Cerebellar nuclear complex (tissue), 1 donor: Measurements from ENCODE around the gene XYLT1.

Experiments used
- DNase-seq, 2 experiments: peaks; one replicate each; lab custom pipeline; 2025; lab: John Stamatoyannopoulos, UW

Gene XYLT1

DNA sequence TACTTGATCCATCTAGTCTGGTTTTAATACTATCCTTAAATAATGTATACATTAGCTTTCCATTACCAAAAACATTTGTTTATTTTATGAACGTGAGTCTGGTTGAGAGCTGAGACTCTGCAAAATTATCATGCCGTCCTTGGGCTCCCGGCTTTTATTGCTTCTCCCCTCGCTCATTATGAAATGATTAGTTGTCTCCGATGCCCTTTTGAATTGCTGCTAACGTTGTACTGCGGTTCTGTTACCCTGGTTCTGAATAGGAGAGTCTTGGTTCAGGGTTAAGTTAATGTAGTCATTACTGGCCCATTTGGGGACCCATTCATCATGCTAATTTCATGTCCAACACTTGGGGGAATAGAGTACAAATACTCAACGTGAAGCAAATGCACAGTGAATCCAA, 12.8 kb downstream of the XYLT1 start:
- DNase-seq: no peak

DNA sequence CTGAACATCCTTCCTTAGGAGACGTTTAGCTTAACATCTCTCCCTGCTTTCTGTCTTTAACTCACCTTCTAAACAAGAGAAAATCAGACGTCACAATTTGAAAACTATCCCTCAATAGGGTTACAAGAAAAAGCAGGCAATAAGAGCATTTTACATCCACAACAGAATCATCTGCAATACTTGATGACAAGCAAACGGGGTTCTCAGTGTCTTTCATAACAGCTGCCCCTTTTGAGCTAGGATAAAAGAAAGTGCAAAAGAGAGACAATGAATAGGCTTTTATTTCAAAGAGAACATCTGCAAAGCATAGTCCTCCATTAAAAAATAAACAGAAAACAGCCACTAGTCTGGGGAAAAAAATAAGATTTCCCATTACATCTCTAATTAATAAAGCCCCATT, 13.2 kb downstream of the XYLT1 start:
- DNase-seq: no peak

DNA sequence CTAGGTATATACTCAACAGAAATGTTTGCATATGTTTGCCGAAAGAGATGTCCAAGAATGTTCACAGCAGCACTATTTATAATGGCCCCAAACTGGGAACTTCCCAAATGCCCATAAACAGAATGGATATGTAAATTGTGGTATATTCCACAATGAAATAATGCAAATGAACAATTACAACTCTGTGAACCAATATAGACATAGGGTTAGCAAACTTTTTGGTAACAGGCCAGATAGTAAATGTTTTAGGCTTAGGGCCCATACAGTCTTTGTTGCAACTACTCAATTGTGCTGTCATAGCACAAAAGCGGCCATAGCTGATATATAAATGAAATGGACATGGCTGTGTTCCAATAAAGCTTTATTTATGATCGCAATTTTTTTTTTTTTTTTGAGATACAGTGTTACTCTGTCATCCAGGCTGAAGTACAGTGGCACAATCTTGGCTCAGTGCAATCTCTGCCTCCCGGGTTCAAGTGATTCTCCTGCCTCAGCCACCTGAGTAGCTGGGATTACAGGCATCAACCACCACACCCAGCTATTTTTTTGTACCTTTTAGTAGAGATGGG, 16.5 kb downstream of the XYLT1 start:
- DNase-seq: no peak

DNA sequence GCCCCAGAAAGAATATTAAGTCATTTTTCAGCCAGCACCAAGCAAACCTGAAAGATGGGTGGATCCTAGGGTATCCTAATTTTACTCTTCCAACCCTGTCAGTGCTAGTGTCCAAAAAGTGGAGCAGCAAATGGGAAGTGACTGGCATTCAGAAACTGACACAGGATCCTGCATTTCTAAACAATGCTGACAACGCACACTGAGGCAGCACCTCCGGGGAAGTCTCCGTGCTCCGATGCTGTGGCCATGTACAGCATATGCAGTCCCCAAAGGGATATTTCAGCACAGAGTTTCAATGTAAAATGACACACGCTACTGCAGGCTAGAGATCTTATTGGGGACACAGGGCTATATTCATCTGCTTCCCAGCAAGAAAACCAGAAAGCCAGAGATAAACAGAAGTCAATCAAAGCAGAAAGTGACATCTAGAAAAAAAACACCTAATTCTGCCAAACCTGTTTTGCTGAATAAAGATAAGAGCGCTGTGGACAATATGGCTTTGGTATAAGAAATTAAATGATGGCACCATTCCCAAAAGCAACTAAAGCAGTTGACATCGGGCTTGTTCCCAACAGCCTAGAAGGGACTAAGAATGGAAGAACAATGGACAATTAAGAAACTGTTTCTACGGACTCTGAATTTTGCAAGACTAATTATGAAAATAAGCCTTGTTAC, 17.3 kb downstream of the XYLT1 start:
- DNase-seq: no peak

DNA sequence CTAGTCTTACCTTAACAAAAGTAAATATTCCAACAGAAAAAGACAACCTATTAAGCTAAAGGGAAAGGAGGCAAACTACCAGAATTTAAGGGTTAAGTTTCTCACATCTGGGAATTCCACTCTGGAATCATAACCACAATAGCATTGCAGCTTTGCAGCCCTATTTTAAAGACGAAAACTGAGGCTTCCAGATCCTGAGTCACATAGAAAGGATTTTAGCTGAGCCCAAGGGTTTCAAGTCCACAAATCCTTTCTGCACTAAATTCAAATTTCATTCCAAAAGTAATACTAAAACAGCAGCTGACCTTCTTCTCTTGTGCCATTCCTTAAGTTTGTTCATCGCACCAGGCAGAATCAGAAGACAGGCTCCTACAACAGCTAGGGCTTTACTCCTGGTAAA, 17.8 kb downstream of the XYLT1 start:
- DNase-seq: no peak

DNA sequence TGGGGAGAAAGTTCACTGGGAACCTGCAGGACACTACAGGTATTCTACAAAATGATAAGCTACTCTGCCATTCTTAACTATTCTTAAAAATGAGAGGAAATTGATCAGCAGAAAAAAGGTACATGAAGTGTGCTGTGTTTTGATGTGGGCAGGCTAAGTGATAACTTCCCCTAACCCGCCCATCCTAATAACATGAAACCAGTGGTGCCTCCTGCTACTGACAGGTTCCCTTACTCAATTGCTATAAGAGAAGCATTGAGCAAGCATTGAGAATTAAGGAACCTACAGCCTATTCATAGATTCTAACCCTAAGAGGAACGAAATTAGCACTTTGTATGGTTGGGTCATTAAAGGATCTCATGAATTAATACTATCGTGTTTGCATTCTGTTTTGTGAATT, 18.9 kb downstream of the XYLT1 start:
- no peak for DNase-seq

DNA sequence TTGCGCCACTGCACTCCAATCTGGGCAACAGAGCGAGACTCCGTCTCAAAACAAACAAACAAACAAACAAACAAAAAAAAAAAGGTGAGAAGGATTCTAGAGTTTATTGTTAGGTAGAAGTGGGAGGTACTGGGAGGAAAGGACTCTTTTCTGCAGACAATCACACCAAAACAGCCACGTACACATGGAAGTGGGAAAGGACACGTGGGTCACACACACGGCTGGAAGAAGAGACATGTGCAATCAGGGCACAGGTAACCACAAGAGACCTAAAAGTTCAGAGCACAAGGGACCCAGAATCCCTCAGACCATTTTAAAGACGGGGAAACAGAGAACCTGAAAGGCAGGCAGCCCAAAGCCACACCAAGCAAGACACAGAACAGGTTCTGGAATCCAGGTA, 20.5 kb downstream of the XYLT1 start:
- no peak for DNase-seq

DNA sequence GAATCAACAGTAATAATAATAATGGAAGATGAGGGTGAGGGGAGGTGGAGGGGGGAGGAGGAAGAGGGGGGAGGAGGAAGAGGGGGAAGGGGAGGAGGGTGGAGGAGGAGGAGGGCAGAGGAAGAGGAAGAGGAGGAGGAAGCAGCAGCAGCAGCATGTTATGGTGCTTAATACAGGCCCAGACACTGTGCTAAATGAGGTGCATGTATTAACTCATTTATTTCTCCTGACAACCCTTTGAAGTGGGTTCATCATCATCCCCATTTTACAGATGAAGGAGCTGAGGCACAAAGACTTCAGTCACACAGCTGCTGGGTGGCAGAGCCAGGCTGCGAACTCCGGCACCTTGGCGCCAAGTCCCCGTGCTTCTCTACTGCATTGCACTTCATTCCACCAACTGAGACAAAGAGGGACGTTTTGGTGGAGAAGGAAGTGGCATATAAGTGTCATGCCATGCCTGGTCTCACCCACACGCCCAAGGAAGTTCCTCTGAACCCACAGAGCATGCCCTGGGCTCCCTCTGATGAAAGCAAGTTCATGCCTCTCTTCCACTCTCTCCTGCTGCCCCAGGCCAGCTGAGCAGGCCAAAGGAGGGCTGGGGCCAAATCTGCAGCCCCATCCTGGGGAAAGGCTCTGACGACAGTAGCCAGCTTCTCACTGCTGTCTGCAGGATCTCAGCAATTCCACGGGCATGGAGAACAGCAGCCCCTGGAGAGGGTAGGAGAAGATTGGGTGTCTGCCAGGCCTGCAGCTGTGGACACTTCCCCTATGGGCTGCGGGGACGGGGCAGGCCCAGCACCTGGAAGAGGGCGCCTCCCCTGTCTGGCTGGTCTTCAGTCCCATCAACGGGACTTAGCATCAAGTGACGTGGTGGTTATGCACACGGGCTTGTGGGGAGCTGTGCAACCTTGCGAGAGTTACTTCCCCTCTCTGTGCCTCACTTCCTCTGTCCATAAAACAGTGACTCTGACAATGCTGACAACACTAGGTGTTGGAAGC, 21.8 kb downstream of the XYLT1 start:
- no peak for DNase-seq

DNA sequence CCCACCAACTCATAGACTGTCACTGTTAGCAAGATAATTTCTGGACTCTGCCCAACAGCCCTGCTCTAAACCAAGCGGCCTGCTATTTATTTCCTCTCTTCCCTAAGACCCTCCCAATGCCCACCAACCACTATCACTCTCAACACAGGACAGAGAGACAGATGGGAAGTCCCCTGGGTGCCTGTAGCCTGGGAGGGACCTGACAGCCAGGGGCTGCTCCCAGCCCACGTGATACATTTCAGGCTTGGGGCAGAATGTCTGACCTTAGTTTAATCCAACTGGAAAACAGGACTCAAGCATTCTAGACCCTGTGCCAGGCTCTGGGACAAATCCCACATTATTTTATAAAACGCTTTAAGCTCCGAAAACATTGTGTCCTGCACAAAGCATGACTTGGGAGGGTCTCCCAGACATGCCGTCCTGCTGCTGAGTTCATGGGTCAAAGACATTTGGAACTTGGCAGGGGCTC, 23.6 kb downstream of the XYLT1 start:
- DNase-seq: no peak

DNA sequence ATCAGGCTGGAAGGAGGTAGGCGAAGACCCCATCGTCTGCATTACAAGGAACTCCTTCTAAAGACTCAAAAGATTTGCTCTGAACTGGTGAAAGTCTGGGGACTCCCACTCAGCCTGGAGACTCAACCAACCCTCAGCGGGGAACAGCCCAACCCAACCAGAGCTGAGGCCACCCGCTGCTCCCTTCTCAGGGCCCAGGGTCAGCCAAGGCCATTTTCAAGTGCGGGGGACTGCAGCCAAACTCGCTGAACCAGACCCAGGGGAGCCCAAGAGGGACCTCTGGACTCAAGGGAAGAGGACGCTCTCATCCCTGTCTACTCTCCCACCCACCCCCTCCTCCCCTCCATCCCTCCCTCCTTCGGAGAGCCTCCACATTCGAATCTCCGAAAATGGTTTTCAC, 24.1 kb downstream of the XYLT1 start:
- DNase-seq: no peak

DNA sequence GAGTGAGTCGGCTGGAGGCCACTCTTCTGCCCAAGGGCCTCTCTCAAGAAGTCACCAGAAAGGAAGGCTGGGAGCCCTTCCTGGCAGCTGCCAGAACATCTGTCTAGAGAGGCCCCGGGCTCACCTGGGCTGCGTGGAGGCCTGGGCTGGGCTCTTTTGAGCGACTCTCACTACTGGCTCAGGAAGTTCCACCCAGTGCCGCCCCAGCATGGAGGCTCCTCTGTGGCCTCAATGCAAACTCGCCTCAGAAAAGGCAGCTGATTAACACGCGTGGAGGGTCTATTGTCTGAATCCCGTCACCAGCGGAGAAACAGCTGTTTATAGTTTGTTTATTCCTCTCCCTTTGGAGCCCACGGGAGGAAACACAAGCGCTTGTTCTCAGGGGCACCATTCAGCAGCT, 25.3 kb downstream of the XYLT1 start:
- no peak for DNase-seq

DNA sequence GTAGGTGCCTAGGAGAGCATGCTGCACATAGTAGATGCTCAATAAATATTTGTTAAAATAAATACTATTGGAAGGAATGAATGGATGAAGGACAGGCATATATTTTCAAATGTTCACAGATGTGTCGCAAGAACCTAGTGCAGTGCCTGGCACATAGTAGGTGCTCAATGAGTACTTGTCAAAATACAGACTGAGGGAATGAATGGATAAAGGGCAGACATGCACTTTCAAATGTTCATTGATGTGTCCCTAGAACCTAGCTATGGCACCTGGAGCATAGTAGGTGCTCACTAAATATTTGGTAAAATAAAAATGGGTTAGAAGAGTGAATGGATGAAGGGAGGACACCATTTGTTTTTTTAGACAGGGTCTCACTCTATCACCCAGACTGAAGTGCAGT, 26.1 kb downstream of the XYLT1 start:
- no peak for DNase-seq

DNA sequence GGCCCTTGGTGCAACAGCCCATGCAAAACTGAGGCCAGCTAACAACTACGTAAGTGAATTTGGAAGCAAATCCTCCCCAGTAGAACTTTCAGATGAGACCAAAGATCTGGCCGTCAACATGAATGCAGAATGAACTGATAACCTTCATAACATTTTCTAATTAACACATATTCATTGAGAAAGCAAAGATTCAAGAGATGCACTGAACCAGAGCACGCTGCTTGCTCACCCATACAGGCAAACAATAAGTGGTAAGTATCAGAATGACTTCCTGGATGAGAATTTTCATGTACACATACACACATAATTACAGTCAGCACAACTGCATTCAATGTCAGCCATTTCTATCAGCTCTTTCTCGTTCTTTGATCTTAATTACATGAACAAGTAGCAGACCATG, 30.6 kb downstream of the XYLT1 start:
- DNase-seq: no peak

DNA sequence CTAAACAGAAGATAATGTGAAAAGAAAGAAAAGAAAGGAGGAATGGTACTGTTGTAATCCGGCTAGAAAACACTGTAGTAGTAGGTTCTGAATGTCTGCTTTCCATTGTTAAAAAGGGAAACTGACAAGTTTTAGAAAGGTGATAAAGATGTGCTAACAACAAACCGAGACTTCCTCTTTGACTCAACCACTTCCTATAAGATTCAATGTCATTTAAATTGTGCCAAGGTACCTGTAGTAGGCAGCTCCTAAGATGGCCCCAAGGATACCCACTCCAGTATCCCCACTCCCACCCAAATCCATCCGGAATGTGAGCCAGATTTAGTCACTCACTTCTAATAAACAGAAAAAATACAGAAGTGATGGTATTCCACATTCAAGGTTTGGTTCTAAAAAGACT, 31.2 kb downstream of the XYLT1 start:
- no peak for DNase-seq

DNA sequence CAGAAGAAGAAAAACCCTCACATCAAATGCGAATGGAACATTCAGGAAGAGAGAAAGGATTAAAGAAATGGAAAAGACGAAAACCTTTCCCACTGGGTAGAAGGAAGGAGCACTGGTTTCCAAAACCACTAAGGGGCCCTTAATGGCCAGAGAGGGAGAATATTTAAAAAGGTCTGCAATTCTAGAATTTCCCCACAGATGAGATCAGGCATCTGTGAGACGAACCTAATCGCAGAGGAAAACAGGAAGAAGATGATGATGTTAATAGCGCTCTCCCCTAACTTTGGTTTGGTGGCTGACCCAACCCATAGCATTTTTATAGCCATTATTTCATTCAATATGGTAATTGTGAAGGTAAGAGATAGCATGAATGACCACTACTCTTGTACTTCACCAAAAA, 32.8 kb downstream of the XYLT1 start:
- DNase-seq: no peak

DNA sequence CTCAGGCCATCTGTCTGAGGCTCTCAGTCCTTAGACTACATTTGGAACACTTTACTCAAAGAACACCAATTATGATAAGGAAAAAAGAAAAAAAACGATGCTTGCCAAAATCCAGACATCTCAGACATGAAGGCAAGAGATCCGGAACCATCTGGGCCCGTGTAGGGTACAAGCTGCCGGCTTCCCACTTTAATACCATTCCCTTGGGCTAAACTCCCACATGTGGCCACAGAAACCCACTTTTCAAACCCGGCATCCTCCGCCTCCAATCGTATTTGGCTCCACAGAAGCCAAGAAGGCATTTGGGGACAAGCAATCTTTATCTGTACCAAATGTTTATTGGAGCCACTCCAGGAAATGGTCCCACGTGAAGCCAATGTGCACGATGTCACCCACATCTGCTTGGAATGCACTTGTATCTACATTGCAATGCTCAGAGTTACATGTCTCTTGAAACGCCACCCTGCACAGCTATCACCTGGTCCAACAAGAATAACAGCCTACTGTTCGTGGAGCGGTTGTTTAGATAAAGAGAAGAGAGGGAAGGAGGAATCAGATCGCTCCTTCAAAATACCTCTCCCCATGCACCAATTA, 33.5 kb downstream of the XYLT1 start:
- DNase-seq: no peak

DNA sequence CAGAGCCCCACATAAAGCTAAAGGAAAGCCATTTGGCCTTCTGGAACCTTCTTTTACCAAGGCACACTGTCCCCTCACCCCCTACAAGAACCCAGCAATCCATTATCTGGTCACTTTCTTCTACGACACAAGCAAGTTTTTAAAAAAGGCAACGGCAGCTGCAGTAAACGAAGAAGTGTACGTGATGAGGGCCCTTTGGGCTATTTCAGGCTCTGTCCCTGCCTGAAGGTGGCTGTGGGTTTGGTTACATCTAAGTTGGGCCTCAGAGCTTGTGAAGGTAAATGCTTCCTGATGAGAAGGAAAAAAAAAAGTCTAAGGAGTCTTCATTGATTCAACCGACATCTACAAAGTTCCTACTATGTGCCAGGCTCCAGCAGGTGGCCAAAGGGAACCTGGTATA, 35.4 kb downstream of the XYLT1 start:
- DNase-seq: no peak

DNA sequence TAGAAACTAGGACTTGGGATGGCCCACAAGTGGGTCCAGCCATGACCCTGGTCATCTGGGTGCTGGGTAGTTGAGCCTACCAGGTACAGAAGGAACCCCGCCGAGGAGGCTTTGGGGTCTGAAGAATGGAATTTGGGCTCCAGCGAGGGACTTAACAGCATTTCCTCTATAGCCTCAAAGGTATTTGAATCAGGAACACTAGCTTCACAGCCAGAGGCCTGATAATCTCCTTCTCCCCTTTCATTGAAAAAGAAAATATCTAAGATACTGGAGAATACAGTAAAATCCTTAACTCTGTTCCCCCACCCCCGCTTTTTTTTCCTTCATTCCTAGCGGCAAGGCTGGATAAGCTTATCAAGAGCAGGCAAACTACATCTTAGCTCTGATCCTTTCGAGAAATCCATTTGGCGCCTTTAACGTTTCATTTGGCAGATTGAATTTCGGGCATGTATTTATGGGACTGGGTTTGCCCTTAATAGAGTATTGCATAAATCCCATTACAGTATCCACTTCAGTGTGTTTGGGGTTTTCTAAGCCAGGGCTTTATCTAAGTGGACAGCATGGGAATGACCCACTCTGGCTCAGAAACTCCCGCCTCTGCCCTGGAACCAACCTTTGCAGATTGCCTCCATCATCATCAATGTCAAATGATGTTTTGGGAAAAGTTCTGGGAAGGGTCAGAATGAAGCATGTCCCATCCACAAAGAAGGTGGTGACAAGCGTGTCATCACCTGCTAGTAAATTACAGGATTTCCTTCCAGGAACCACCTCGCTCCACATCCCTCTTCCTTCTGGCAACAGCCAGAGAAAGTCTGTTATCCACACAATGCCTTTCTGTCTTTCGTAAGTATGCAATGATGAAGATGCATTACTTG, 36.9 kb downstream of the XYLT1 start:
- DNase-seq: no peak

DNA sequence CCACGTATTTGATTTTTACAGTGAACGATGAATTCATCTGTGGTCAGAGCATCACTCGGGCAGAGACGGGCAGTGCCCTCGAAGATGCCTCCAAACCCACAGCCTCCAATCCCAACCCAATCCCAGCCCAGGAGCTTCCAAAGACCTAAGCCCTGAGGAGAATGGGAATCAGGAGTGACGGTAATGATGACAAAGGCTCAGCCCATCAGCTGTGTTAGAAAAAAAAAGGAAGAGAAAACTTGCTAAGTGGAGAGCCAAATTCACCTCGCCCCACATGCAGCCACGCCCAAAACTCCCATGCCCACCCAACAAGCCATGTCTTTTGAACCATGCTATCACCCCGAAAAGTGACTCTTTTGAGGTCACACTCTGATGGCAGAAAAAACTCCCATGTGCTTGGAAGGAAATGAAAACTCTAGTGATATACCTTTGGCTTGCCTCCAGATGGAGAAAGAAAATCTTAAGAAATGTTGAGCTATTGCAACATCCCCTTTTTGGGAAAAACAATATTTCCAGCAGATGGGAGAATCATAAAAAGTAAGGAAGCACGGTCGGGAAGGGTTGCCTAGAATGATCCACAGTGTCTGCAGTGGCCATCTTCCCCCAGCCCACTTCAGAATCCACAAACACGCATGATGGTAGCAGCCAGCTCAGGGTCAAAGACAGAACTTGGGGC, 37.7 kb downstream of the XYLT1 start:
- DNase-seq: no peak

DNA sequence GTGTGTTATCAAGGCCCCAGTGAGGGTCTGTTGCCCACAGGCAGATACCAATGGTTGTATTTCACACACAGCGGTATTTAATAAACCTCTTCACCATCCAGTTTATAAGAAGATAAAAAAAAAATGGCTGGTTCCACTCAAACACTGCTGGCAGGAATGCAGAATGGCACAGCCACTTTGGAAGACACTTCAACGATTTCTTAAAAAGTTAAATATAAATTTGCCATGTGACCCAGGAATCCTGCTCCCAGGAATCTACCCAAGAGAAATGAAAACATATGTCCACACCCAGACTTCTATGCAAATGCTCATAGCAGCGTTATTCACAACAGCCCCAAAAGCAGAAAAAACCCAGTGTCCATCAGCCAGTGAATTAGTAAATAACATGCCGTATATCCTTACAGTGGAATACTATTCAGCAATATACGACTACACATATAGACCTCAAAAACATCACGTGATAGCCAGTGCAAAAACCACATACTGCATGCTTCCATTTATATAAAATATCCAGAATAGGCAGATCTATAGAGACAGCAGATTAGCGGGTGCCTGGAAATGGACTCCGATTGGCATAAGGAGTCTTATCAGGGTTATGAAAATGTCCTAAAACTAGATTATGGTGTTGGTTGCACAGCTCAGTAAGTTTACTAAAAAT, 38.7 kb downstream of the XYLT1 start:
- DNase-seq: no peak
